ENCODE data around the gene ZNG1B. TPM values are rescaled to one million over a fixed set of nuclear protein-coding genes. Genes with fewer than 3 reads are reported as not detected.

Gene ZNG1B
- polyA plus RNA-seq, 1 donor, result 38.4 TPM

Other genes with a start within 250 kb of the ZNG1B start
- 2.1 TPM for gene PAX8, start 158.8 kb upstream of the ZNG1B start, polyA plus RNA-seq
- 0.07 TPM for gene FOXD4L1, start 61.0 kb downstream of the ZNG1B start, polyA plus RNA-seq
- 35.8 TPM for gene RABL2A, start 189.6 kb downstream of the ZNG1B start, polyA plus RNA-seq

Data from large intestine (tissue), 1 donor.